ENCODE measurements around the gene TMCO6.

- TF ChIP-seq ZNF354C (tag by site-specific recombination; IDR thresholded peaks at IDR 0.05; ENCODE audit: borderline replicate concordance, low read depth) = no peak
- TF ChIP-seq YY1 (tag by site-specific recombination; IDR thresholded peaks at IDR 0.05) = no peak
- TF ChIP-seq, protein P1, sequence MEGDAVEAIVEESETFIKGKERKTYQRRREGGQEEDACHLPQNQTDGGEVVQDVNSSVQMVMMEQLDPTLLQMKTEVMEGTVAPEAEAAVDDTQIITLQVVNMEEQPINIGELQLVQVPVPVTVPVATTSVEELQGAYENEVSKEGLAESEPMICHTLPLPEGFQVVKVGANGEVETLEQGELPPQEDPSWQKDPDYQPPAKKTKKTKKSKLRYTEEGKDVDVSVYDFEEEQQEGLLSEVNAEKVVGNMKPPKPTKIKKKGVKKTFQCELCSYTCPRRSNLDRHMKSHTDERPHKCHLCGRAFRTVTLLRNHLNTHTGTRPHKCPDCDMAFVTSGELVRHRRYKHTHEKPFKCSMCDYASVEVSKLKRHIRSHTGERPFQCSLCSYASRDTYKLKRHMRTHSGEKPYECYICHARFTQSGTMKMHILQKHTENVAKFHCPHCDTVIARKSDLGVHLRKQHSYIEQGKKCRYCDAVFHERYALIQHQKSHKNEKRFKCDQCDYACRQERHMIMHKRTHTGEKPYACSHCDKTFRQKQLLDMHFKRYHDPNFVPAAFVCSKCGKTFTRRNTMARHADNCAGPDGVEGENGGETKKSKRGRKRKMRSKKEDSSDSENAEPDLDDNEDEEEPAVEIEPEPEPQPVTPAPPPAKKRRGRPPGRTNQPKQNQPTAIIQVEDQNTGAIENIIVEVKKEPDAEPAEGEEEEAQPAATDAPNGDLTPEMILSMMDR (tag by site-specific recombination; IDR thresholded peaks at IDR 0.05) = no peak
- TF ChIP-seq ZNF366 (tag by site-specific recombination; conservative IDR thresholded peaks at IDR 0.05) = no peak
- no peak for TF ChIP-seq ZNF133 (tag by site-specific recombination; IDR thresholded peaks at IDR 0.05)
Measured at GRCh38 chr5:140677947-140678346, 38.7 kb downstream of the TMCO6 start.

Measured in HEK293 (cell line).